HG02610 (cell line): ENCODE data around the gene KSR2.
"Not testable (repeated sequence)": the region's sequence is repeated elsewhere in the genome, so short reads cannot be mapped to it uniquely, and the experiment has no call there.

Experiments
- ATAC-seq: cut with Tn5 transposase; IDR thresholded peaks from one replicate; pipeline ENCODE4 v1.9.1; 2021; ENCODE audit warnings: mild to moderate bottlenecking, moderate library complexity; ENCODE audit not compliant: unreplicated experiment

The KSR2 gene

DNA sequence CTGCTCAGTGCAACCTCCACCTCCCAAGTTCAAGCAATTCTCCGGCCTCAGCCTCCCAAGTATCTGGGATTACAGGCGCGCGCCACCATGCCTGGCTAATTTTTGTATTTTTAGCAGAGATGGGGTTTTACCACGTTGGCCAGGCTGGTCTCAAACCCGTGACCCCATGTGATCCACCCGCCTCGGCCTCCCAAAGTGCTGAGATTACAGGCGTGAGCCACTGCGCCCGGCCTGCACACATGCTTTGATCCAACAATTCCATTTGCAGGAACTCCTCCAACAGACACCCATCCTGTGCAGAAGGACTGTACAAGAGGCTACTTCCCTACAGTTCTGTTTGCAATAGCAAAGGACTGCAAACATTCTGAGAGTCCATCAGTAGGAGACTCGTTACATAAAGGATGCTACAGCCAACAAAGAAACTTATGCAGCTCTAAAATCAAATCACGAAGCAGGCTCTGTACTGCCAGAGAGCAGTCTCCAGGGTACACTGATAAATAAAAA, 108.0 kb downstream of the KSR2 start:
- not testable (repeated sequence) for ATAC-seq

DNA sequence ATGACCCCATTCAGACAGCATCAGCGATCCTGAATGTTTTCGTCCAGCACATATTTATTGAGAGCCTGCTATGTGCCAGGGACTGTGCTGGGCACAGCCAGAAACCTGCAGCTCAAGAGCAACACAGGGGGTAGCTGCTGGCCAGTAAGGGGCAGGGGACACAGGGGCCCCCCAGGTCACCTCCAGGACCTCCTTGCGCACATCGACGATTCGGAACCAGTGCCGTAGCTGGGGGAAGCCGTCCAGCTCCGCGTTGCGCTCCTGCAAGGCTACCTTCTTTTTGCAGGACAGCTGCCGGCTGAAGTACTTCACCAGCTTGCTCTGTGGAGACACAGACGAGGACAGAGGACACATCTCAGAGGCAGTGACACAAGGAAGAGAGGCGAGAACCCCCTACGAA, 108.7 kb downstream of the KSR2 start:
- ATAC-seq, result no peak

DNA sequence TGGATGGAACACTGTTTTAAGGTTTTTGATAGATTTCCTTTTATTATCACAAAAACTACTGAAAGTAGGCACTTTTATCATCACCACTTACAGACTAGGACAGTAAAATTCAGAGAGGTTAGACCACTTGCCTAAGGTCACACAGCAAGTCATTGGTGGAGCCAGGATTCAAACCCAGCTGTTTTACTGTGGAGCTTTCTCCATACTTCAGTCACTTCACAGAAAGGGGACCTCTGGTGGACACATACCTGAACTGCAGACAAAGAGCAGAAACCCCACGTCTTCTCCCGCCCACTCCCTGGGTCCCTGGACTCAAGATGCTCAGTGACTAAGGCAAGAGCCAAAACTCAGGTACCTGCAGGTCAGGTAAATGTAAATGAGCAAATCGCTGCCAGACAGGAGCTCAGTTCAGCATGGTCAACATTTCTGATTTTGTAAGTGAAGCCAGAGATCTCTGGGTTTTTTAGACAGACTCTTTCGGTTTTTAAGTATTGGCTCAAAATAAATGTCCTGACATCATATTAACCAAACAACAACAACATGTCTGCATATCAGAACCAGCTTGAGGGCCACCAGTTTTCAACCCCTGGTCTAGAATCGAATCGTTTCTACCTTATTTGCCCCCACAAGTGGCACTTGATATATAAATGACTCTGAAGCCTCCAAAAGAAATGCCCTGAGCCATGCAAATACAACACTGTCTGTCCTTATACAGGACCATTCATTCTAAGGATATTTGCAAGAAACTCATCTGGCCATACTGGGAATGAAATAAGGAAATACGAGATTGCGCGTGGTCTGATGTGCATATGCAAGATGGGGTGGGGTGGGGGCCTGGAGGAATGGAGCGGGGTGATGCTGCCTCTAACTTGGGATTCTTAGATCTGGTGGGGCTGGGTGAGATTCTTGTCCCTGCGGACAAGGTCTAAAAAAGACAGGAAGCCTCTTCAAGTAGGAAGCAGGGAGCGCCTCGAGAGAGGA, 110.9 kb downstream of the KSR2 start:
- no peak for ATAC-seq

DNA sequence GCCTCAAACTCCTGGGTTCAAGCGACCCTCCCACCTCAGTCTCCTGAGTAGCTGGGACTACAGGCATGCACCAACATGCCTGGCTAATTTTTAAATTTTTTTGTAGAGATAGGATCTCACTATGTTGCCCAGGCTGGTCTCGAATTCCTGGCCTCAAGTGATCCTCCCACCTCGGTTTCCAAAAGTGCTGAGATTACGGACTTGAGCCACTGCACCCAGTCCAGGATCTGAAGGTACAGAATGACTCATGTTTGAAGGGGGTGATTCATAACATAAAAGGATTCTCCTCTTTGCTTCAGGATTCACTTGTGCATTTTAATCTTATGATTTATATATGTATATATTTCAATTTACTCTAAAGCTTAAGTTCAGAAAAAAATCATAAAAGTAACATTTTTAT, 111.7 kb downstream of the KSR2 start:
- ATAC-seq, result not testable (repeated sequence)

DNA sequence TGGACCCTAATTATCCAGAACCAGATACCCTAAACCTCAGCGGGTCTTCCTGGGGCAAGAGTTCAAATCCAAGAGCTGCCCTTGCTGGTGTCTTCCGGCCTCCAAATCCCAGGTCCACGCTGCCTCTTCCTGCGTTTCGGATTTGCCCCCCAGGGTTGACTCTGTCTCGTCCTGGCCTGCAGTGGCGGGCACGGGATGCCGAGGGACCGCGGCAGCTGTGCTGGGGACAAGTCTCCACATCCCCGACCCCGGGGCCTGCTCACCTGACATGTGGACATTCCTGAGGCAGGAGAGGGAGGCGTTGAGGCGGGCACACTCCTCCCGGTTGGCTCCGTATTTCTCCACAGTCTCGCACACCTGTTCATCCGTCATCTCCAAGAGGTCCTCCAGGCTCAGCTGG, 113.6 kb downstream of the KSR2 start:
- no peak for ATAC-seq

DNA sequence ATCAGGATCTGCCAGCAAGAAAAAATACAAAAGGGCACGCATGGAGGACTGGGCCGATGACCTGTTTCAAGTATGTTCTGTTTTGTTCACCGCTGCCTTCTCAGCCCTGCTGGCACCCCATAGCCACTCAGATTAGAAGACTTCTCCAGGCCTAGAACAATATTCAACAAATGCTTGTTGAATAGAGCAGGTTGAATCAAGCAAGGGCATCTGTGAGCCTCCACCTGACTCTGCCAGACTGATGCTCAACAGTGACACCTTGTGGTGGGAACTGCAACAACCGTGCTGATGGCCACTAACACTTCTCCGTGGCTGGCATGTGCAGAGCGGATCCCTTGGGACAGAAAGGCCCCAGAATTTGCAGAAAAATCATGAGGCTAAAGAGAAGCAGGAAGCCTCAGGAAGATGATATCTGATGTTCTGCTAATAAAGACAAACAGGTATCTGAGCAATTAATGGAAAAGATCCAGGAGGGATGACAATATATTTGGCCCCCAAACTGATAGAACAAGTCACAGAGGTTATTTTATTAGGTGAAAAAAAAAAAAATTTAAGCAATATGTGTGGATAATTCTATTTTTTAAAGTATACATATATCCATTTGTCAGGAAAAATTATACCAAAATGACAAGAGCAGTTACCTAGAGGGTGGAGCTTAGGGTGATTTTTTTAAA, 114.3 kb downstream of the KSR2 start:
- no peak for ATAC-seq

DNA sequence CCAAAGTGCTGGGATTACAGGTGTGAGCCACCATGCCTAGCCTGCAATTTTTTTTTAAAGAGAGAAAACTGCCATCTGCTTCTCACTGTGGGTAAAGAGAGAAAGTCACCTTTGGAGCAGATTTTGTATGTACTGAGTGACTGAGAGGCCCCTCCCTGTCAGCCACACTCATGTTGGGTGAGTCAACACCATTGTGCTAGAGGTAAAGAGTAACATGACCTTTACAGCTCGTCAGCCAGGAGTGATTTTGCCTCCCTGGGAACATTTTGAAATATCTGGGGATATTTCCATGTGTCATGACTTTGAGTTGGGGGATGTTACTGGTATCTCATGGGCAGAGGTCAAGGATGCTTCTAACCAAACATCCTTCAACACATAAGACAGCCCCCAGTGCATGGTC, 115.2 kb downstream of the KSR2 start:
- ATAC-seq, result no peak

DNA sequence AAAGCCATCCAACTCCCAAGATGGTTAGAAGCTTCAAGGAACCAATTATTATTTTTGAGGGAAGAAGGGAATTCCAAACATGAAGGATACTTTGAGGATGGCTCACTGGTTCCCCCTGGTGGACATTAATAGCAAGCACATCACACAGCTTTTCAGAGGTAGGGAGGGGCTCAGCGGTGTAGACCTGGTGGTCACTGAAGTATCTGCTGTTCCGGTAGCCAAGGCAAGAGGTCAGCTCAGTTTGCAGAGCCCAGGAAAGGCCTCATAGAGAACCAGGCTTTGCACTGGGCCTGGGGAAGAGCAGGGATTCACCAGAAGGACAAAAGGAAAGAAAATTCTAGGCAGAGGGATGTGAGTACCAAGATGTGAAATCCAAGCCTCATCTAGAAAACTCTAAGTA, 118.7 kb downstream of the KSR2 start:
- no peak for ATAC-seq

DNA sequence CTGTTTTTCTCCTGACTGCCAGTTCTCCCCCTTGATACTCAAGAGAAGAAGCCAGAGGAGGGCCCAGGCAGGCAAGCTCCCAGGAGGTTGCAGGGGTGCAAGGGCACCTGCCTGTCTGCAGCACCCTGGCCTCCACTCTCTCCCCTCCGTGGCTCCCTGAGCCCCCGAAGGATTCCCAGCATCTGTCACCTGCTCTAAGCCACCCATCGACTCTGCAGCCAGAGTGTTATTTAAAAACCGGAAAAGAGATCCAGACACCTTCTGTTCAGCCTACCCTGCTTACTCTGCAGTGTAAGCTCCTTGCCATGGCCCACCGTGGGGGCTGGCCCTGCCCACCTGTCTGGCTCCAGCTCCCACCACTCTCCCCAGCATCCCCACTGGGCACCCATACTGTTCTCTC, 121.4 kb downstream of the KSR2 start:
- ATAC-seq, result no peak

DNA sequence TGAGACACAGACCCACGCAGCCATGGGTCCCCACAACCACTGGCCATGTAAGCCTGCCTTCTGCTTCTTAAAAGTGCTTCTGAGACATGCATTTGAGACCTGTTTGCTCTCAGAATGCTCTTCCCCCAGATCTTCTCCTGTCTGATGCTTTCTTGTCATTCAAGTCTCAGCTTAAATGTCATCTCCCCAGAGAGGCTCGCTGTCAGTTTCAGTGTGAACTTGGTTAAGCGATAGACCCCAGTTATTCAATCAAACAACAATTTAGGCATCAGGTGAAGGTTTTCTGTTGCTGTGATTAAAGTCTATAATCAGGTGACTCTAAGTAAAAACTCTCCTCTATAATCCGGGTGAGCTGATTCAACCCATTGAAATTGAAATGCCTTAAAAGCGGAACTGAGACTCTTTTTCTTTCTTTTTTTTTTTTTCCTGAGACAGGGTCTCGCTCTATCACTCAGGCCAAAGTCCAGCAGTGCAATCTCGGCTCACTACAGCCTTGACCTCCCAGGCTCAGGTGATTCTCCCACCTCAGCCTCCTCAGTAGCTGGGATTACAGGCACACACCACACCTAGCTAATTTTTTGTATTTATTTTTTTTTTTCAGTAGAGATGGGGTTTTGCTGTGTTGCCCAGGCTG, 123.4 kb downstream of the KSR2 start:
- ATAC-seq, result no peak

DNA sequence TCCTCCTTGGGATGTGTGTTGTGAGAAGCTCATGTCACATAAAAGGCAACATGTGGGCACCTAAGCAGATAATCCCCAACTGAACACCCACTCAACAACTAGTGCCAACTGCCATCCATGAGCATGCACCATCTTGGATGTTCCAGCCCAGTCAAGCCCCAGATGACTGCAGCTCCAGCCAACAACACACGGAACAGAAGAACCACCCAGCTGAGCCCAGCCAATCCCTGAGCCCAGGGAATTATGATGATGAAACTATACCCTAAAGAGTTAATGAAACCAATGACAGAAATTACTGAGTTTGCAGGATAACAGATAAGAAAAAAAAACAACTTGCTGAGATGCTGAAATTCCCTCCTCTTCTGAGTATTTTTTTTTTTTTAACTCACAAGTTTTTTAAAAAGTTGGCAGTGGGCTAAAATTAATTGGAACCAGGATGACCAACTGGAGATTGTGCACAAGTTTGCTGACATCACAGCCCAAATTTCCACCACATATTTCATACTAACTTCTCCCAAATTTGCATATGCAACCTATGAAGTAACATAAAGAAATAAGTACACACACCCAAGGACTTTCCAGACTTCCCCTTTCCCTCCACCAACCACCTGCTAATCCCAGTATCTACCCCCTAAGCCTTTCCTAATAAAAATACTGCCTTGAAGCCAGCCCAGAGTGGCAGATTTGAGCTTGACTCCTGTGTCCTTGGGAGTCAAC, 124.5 kb downstream of the KSR2 start:
- no peak for ATAC-seq

DNA sequence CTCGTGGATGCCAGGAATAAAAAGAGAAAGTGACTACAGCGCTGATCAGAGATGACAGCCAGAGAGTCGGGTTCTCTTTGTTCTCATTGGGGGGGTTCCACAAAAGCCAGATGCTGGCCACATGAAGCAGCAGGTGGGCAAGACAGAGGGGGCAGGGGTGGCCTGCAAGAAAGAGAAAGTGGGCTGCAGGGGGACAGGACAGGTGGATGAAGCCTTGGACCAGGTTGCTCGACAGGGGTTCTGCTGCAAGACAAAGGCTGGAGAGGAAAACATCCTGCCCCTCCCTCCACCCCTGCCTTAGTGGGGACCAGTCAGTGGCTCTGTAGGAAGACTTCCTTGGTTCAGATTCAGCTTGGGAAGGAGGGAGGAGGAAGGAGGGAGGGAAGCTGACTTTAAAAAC, 126.2 kb downstream of the KSR2 start:
- no peak for ATAC-seq

DNA sequence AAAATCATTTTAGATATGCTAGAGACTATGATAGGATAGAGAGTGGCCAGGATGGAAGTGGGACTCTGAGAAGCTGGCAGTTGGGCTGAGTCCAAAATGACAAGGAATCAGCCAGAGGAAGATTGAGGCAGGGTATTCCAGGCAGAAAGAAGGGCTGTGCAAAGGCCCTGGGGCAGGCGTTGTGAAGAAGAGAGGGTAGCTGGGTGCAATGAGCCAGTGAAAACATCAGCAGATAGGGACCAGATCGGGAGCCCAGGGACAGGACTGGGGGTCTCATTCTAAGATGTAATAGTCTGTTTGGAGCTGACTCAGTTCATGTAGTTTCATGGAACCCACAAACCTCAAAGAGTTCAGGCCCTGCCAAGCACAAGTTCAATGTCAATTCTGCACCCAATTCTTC, 126.6 kb downstream of the KSR2 start:
- ATAC-seq, result no peak

DNA sequence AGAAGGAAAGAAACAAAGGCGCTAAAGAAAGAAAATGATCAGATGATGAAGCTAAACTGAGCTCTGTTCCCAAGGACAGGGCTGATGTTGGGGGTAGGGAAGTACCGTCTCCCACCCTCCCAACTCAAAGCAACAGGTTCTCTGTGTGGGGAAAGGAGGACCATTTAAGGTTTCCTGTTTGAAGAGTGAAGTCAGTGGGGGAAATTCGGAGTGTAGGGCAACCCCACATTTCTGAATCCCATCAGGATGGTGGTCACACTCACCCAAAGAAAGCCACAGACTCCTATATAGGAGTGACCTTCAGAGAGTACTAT, 131.1 kb downstream of the KSR2 start:
- ATAC-seq, result no peak

DNA sequence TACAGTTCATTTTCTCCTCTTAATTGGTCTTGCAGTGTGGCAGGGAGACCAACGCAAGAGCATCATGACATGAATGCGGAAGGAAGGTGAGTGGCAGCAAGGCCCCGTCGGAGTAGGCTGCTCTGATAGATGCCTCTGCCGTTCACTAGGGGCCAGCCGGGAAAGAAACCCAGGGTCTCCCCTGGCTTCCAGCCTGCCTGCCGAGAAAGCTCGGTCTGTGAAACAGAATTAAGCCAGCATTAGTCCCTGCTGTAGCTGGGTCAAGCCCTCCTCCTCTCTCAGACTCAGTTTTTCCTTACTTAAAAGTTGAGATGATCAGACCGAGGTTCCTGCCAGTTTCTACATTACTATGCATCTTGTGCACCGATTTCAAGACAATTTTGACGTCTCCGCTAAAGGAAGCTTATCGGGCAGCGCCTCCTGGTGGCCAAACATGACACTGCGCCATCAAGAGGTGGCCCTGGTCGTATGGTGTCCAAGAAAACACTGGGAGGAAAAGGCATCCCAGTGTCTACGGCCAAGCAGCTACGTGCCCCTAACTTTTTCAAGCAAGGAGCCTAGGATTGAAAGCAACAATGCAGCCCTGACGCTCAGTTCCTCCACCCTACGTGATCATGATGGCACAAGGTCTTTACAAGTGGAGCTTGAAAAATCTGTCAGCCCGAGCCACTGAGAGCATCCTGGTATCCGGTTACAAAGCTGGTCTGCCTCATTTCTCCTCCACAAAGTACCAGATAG, 131.6 kb downstream of the KSR2 start:
- ATAC-seq, result no peak

DNA sequence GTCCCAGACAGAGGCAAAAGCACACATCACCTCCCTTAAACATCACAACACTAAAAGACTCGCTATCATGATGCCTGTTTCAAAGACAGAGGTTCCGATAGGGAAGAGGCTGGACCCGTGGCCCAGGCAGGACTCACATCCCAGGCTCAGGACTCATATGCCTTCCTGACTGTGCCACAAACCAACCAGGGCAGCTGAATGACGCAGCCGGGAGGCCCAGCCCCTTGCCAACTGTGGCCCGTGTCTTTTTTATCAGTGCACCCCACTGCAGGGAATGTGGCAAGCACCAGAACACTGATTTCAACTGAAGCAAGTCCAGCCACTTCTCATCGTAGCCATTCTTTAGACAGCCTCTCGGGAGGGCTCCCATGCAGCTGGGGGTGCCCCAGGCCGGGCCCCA, 132.3 kb downstream of the KSR2 start:
- ATAC-seq, result no peak

DNA sequence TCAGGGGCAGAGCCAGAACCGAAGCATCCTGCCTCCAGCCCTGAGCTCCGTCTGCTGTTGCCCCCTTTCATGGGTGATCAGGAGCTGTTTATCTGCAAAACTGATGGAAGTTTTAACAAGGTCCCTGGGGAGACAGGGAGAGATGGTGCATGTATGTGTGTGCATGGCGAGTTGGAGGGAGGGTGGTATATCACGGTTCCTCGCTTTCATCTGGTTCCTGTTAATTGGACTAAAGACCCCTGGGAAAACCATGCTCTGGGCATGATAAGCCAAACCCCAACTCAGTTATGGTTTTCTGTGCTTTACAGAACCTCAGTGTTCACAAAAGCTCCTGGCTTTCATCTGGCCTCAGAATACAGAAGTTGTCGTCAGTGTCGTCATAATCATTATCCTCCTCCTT, 133.6 kb downstream of the KSR2 start:
- ATAC-seq, result no peak

DNA sequence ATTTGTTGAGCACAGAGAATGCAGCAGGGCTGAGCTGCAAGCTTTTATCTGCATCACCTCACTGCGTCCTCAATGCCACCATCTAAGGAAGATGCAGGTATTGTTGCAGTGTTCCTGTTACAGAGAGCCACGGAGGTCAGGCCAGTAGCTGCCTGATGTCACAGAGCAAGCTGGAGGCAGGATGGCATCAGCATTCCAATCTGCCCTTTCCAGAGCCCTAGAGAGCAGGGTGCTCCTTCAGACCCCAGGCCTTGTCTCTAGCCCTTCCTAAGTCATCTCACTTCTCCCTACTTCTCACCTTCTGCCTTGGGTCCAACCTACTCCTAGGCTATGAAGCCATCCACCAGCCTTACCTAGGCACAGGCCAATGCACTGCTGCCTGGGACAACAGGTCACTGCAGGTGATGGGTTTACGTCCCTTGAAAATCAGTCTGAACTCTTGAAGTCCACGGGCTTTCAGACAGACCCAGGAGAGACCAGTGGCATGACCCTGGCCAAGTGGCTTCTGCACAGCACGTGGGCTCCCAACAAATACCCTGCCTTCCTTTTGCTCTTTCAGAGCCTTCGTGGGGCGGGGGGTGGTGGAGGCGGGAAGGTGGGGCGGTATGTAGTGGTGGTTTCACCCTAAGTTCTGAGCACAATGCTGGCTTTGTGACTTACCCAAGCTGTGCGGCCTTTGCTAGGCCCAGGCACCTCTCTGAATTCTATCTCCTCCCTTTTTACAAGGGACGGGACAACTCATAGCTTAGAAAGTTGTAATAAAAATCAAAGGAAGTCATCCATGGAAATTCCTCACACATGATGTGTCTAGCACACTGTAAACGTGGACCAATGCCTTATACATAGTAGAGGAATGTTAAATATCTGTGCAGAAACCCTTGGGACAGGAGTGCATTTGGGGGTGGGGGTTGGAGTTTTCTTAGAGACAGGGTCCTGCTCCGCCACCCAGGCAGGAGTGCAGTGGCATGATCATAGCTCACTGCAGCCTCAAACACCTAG, 136.0 kb downstream of the KSR2 start:
- no peak for ATAC-seq

DNA sequence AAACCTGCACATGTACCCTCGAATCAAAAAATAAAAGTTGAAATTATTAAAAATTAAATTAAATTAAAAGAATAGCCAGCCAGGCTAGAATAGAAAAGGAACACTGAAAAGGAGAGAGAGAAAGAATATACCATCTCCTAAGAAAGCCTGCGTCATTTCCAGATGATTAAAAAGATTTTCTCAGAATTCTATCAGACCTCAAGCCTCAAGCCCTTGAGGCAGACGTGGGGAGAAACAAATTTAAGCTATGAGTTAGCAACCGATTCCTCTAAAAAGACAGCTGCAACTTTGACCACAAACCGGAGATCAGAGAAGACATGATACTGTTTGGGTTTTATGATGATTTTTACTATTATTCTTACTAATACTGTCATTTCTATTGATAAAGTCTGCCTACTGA, 138.3 kb downstream of the KSR2 start:
- ATAC-seq, result no peak
